Measurements from ENCODE around the gene LRRC26. TPM values are rescaled to one million over a fixed set of nuclear protein-coding genes. Genes with fewer than 3 reads are reported as not detected.

The LRRC26 gene
- total RNA-seq, 2 donors from 2014 or later: not detected

DNA sequence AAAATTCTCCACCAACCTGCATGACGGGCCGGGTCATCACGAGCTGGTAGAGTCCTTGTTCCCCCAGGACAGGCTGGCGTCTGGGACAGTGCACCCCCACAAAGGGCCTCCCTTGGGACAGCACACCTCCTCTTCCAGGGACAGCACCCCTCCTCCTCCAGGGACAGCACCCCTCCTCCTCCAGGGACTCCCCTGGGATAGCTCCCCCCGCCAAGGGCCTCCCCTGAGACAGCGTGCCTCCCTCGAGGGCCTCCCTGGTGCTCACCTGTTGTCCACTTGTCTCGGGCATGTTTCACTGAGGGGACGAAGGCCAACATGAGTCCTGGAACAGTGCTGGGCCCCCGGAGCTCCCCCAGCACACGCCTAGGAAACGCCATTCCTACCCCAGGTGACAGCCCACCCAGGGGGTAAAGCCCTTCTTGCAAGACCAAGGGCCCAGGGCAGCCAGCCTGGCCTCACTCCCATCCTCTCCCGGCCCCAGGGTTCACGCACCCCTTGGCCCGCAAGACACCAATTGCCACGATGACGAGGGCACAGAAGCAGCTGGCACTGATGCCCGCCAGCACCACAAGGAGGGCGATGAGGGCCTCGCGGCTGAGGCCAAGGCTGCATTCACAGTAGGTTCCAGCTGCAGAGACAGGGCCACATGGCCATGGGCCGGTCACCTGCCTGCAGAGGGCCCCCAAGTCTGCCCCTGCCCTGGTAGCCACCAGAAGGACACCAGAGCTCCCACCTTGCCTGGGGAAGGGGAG lies 1.5 kb upstream of the LRRC26 start:
- no peak for DNase-seq (ENCODE audit: low spot score)
- intact Hi-C loops (cut with DNase I): no loop called here

DNA sequence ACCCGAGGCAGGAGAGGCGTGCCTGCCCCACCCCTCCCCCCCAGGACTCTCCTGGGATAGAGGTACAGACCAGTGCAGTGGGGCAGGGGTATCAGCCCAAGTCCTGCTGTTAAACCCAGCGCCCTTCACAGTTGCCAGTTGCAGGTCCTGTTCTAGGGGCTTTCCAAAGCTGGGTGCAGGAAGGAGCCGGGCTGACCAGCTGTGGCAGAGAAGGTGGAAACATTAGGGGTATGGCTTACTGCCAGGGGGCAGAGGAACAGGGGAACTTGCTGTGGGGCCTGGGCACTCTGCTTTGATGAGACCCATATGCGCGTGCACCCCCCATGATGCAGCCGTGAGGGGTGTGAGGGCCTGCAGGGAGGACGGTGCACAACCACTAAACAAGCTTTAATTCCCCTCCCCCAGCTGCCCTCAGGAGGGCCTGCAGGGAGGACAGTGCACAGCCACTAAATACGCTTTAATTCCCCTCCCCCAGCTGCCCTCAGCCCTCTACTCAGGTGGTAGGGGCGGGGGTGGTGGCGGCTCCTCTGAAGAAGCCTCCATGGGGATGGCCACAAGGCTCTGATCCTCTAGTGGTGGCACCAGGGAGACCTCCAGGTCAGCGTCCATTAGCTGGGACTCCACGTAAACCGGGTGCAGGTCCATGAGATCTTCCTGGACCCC lies 766 bp upstream of the LRRC26 start:
- intact Hi-C loops (cut with DNase I): no loop called here
- DNase-seq (ENCODE audit: low spot score): no peak

DNA sequence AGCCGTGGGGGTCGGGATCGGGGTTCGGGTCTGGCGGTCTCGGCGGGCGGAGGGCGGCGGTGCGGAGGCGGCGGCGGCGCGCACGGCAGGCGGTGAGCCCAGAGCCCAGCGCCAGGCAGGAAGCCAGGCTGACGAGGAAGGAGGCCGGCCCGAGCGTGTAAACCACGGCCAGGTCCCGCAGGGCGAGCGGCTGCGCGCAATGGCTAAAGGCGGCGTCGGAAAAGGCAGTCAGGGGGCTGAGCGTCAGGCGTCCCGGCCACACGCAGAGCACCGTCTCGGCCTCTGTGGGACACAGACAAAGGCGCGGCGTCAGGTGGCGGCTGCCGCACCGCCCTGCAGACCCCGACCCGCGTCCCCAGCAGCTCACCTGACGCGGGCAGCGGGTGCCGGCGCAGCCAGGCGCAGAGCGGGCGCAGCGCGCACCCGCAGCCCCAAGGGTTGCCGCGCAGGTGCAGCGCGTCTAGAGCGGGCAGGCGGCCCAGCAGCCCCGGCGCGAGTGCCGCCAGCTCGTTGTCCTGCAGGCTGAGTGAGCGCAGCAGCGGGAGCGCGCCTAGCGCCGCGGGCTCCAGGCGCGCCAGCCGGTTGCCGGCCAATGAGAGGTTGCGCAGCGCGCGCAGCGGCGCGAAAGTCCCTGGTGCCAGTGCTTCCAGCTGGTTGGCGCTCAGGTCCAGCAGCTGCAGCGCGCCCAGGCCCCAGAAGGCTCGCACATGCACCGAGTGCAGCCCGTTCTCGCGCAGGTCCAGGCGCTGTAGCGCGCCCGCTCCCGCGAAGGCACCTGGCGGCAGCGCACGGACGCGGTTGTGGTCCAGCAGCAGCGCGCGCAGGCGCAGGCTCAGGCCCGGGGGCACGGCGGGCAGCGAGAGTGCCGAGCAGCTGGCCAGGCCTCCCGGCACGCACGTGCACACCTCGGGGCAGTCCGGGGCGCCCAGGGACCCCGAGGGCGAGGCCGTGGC lies 671 bp downstream of the LRRC26 start:
- intact Hi-C loops (cut with DNase I): no loop called here
- no peak for DNase-seq (ENCODE audit: low spot score)

DNA sequence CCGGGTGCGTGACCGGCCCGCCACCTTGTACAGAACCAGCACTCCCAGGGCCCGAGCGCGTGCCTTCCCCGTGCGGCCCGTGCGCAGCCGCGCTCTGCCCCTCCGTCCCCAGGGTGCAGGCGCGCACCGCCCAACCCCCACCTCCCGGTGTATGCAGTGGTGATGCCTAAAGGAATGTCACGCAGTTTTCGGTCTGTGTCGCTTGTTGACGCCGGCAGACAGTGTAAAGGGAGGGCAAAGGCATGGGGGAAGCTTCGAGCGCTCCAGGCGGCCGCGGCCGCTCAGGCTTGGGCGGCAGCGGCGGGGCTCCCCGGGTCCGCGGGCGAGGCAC lies 1.3 kb downstream of the LRRC26 start:
- intact Hi-C loops (cut with DNase I): no loop called here
- no peak for DNase-seq (ENCODE audit: low spot score)

DNA sequence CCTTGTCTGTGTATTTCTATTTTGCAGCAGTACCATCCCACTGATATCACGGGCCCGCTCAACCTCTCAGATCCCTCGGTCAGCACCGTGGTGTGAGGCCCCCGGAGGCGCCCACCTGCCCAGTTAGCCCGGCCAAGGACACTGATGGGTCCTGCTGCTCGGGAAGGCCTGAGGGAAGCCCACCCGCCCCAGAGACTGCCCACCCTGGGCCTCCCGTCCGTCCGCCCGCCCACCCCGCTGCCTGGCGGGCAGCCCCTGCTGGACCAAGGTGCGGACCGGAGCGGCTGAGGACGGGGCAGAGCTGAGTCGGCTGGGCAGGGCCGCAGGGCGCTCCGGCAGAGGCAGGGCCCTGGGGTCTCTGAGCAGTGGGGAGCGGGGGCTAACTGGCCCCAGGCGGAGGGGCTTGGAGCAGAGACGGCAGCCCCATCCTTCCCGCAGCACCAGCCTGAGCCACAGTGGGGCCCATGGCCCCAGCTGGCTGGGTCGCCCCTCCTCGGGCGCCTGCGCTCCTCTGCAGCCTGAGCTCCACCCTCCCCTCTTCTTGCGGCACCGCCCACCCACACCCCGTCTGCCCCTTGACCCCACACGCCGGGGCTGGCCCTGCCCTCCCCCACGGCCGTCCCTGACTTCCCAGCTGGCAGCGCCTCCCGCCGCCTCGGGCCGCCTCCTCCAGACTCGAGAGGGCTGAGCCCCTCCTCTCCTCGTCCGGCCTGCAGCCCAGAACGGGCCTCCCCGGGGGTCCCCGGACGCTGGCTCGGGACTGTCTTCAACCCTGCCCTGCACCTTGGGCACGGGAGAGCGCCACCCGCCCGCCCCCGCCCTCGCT lies 1.9 kb downstream of the LRRC26 start:
- intact Hi-C loops (cut with DNase I): no loop called here
- no peak for DNase-seq (ENCODE audit: low spot score)

DNA sequence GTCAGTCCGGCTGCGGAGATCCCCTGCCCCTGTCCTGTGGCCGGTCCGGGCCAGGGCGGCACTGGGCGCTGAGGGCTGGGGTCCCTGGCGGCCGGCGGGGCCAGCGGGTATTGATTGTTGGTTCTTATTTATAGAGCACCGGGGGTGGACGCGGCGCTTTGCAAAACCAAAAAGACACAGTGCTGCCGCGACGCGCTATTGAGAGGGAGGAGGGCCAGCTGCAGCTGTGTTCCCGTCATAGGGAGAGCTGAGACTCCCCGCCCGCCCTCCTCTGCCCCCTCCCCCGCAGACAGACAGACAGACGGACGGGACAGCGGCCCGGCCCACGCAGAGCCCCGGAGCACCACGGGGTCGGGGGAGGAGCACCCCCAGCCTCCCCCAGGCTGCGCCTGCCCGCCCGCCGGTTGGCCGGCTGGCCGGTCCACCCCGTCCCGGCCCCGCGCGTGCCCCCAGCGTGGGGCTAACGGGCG lies 2.5 kb downstream of the LRRC26 start:
- no peak for DNase-seq (ENCODE audit: low spot score)
- intact Hi-C loops (cut with DNase I): no loop called here

DNA sequence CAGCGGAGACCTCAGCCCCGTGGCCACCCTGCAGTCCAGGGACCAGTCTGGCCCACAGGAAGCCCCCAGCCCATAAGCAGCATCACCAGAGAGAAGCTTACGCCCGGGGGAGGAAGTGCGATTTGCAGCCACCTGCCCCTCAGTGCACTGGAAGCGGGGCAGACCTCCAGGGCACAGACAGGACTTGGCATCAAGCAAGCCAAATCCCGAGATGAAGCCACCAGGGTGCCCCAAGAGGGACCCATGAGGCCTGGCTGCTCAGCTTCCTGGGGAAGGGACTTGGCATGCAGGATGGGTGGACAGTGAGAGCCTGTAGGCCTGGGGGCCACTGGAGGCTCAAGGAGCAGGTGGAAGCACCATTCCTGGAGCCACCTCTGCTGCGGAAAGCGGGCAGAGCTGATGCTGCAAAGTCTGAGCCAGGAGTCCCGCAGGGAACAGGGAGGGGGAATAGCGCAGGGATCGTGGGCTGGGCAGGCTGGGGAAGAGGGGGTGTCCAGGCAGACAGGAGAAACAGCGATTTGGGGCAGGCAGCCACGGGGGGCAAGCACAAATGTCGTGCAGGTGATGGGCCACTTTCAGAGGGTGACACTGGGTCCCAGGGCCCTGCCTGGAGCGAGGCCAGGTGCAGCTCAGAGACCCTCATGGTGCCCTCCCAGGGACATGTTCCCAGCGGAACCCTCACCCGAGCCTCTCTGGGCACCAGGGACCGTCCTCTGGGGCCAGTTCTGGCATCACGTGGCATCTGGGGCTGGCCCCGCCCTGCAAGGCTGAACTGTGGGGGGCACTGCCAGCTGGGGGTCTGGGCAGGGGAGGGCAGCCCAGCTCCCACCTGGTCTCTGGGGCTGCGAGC lies 3.2 kb downstream of the LRRC26 start:
- intact Hi-C loops (cut with DNase I): no loop called here
- no peak for DNase-seq (ENCODE audit: low spot score)

DNA sequence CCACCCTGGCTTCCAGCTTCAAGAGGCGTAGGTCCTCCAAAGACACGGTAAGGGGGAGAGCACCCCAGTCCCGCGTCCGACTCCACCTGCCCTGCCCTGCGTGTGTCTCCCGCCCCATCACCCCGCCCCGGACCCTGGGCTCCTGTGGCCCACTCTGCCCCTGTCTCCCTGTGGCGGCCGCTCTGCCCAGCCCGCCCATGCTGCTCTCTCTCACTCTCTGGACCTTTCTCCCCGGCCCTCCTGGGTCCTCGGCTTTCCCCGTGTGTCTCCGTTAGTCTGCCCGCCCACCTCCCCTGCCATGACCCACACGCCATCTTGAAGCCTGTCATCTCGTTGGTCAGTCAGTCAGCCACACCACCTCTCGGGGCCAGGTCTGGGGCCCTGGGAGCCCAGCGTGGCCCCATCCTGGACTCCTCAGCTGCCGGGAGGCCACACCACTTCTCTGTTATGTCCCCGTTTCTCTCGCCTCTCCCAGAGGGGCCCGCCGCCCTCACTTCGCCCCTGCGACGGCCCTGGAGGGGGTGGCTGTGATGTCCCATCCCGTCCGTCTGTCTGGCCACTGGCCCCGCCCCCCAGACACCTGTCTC lies 4.5 kb downstream of the LRRC26 start:
- intact Hi-C loops (cut with DNase I): no loop called here
- DNase-seq (ENCODE audit: low spot score): no peak

DNA sequence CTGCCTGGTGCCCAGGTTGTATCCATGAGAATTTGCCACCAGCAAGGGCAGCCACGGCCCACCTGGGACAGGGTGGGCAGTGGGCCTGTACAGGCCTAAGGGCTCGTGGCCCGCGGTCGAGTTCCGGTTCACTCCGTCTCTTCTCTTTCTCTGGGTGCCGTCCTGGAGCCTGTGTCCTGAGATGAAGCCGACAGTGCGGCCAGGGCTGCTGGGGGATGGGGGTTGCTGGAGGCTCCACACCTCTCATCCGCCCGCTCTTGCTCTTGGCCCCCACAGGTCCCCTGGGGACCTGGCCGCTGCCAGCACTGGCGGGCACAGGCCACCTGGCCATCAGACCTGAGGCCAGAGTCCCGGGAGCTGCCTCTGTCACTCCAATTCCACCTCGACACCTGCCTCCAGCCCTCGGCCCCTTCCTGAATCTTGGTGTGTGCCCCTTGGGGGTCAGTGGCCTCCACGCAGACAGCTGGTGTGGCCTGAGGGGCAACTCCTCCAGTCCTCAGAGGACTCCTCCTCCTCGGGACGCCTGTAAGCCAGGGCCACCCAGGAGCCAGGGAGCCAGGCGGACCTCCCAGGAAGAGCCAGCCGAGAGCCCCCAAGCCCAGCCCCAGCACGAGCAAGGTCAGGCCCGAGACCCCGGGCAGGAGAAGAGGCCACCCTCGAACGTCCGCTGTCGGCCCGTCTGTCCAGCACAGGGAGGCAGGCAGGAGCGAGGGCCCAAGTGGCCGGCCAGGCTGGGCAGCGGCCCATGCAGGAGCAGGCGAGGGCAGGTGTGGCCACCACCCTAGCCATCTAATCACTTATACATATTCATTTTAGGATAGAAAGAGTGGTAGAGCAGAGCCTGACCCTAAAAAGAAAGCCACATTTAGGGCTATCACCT lies 5.2 kb downstream of the LRRC26 start:
- no peak for DNase-seq (ENCODE audit: low spot score)
- intact Hi-C loops (cut with DNase I): no loop called here

DNA sequence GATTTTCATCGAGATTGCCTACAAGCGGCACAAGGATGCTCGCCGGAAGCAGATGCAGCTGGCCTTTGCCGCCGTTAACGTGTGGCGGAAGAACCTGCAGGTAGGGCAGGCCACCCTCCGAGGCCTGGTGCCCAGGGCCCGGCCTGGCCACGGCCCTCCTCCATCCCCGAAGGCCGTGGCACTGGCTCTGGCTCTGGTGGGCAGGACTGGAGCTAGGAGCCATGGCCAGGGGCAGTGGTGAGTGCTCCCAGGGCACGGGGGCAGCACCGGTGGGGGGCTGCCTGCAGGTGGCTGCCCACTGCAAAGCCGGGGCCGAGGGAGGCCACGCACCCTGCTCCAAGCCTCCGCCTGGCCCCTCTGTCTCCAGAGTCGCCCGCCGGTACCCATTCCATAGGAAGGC lies 6.0 kb downstream of the LRRC26 start:
- DNase-seq (ENCODE audit: low spot score): no peak

DNA sequence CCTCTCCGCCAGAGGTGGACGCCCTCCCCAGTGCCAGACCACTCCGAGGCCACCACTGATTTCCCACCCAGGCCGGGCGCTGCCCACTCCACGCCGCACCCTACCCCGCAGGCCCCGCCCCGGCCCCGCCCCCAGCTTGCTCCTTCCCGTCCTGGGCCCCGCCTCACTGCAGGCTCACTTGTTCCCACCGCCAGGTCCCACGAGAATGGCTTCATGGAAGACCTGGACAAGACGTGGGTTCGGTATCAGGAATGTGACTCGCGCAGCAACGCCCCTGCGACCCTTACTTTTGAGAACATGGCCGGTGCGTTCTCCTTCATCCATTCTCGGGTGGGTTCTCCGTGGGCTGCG lies 6.5 kb downstream of the LRRC26 start:
- intact Hi-C loops (cut with DNase I): no loop called here
- no peak for DNase-seq (ENCODE audit: low spot score)

More for the DNA sequence above, 6.0 kb downstream of the LRRC26 start:
- intact Hi-C loops (cut with DNase I): no loop called here

DNA sequence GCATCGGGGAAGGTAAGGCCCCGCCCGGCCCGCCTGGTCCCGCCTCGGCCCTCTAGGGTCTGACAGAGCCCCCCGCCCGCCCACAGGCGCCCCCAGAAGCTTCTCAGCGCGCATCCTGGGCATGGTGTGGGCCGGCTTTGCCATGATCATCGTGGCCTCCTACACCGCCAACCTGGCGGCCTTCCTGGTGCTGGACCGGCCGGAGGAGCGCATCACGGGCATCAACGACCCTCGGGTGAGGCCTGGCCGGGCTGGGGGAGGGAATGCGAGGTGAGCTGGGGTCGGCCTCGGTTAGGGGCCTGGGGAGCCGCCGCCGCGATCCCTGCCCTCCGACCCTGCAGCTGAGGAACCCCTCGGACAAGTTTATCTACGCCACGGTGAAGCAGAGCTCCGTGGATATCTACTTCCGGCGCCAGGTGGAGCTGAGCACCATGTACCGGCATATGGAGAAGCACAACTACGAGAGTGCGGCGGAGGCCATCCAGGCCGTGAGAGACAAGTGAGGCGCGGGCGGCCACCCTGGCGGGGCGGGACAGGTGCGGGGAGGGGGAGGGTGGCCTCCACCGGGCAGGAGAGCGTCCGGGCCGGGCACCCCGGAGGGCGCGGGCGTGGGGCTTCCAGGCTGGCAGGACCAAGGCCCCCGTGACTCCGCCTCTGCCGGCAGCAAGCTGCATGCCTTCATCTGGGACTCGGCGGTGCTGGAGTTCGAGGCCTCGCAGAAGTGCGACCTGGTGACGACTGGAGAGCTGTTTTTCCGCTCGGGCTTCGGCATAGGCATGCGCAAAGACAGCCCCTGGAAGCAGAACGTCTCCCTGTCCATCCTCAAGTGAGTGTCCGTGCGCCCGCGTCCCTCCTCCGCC lies 7.1 kb downstream of the LRRC26 start:
- DNase-seq (ENCODE audit: low spot score): no peak
- intact Hi-C loops (cut with DNase I): no loop called here

DNA sequence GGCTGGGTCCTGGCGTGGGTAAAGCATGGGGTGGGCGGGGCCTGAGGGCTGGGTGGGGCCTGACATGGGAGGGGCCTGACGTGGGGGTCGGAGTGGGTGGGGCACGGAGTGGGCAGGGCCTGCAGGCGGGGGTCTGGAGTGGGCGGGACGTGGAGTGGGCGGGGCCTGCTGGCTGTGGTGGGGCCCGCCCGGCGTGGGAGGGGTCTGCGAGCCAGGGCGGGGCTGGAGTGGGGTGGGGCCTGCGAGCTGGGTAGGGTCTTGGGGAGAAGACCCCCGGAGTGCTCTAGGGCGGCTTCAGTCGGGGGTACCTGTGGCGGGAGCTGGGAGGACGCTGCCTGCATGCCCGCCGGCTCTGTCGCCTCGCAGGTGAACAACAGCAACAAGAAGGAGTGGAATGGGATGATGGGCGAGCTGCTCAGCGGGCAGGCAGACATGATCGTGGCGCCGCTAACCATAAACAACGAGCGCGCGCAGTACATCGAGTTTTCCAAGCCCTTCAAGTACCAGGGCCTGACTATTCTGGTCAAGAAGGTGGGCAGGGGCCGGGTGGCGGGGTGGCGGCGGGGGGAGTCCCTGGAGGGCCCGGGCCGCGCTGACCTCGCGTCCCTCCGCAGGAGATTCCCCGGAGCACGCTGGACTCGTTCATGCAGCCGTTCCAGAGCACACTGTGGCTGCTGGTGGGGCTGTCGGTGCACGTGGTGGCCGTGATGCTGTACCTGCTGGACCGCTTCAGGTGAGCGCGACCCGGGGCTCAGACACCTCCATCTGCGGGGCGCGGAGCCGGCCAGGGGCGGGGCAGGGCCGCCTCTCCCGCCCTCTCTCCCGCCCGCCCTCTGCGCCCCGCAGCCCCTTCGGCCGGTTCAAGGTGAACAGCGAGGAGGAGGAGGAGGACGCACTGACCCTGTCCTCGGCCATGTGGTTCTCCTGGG lies 8.0 kb downstream of the LRRC26 start:
- no peak for DNase-seq (ENCODE audit: low spot score)
- intact Hi-C loops (cut with DNase I): no loop called here

DNA sequence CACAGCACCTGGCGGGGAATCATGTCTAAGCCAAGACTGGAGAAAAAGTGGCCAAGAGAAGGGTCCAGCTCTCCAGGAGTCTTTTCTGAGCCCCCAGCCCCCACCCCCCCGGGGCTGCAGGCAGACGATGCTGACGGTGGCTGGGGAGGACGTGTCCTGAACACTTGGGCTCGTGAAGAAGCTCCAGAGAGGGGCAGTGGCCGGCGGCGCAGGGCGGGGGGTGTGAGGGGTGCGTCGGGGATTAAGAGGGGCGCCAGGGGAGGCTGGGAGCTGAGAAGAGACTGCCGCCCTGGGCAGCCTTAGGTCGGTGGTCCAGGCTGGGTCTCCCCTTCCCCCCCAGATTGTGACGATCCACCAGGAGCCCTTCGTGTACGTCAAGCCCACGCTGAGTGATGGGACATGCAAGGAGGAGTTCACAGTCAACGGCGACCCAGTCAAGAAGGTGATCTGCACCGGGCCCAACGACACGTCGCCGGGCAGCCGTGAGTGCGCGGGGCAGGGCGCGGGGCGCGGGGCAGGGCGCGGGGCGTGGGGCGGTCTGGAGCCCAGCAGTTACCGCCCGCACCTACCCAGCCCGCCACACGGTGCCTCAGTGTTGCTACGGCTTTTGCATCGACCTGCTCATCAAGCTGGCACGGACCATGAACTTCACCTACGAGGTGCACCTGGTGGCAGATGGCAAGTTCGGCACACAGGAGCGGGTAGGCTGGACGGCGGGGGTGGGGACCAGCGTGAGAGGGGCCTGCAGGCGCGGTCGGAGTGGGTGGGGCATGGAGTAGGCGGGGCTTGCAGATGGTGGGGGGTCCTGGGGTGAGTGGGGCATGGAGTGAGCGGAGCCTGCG lies 8.9 kb downstream of the LRRC26 start:
- no peak for DNase-seq (ENCODE audit: low spot score)
- intact Hi-C loops (cut with DNase I): no loop called here

Data from posterior vena cava (tissue), 2 donors.